HEK293T (cell line): ENCODE results near the gene LSS.

Experiments
- CTCF ChIA-PET: fragments of 350-600 bp; formaldehyde crosslinking; extraction: SDS; loops from one replicate; lab custom pipeline; 2021; ENCODE audit warnings: antibody characterized with exemption, inconsistent platforms; lab: Yijun Ruan, JAX
- POLR2A ChIA-PET: fragments of 350-600 bp; formaldehyde crosslinking; extraction: SDS; loops from one replicate; lab custom pipeline; 2020; ENCODE audit warnings: antibody characterized with exemption, inconsistent platforms; lab: Yijun Ruan, JAX
- DNase-seq: peaks from one replicate; pipeline ENCODE4 v3.0.0; 2012; ENCODE audit warnings: mixed read lengths; ENCODE audit errors: extremely low spot score
- ARNT ChIP-seq: fragments of 450-650 bp; IDR thresholded peaks from 2 replicates; pipeline ENCODE4 v1.6.1; 2017; ENCODE audit warnings: mild to moderate bottlenecking
- BHLHE40 ChIP-seq: fragments of 450-650 bp; IDR thresholded peaks from 2 replicates; pipeline ENCODE4 v1.6.1; 2016; ENCODE audit warnings: mild to moderate bottlenecking, moderate library complexity, borderline replicate concordance
- CTBP1 ChIP-seq: fragments of 450-650 bp; IDR thresholded peaks from 2 replicates; pipeline ENCODE4 v1.6.1; 2016; ENCODE audit warnings: borderline replicate concordance
- ELF4 ChIP-seq: fragments of 450-650 bp; IDR thresholded peaks from 2 replicates; pipeline ENCODE4 v1.6.1; 2017; ENCODE audit warnings: antibody characterized with exemption
- FOXA1 ChIP-seq: fragments of 450-650 bp; IDR thresholded peaks from 2 replicates; pipeline ENCODE4 v1.6.1; 2016; ENCODE audit warnings: mild to moderate bottlenecking
- FOXK2 ChIP-seq: fragments of 450-650 bp; IDR thresholded peaks from 2 replicates; pipeline ENCODE4 v1.6.1; 2016; ENCODE audit warnings: mild to moderate bottlenecking
- FOXM1 ChIP-seq: fragments of 450-650 bp; IDR thresholded peaks from 2 replicates; pipeline ENCODE4 v1.6.1; 2017; ENCODE audit warnings: mild to moderate bottlenecking, borderline replicate concordance
- HDGF ChIP-seq: fragments of 450-650 bp; IDR thresholded peaks from 2 replicates; pipeline ENCODE4 v1.6.1; 2017; ENCODE audit warnings: antibody characterized with exemption, borderline replicate concordance
- L3MBTL2 ChIP-seq: fragments of 450-650 bp; conservative IDR thresholded peaks from 2 replicates; pipeline ENCODE4 v1.6.1; 2016; ENCODE audit warnings: mild to moderate bottlenecking
- LEF1 ChIP-seq: fragments of 450-650 bp; IDR thresholded peaks from 2 replicates; pipeline ENCODE4 v1.6.1; 2017; ENCODE audit warnings: mild to moderate bottlenecking, borderline replicate concordance
- NFRKB ChIP-seq: fragments of 450-650 bp; IDR thresholded peaks from 2 replicates; pipeline ENCODE4 v1.6.1; 2016; ENCODE audit warnings: mild to moderate bottlenecking, moderate library complexity
- SP1 ChIP-seq: fragments of 450-650 bp; IDR thresholded peaks from 2 replicates; pipeline ENCODE4 v1.6.1; 2017
- SUZ12 ChIP-seq: fragments of 450-650 bp; IDR thresholded peaks from 2 replicates; pipeline ENCODE4 v1.6.1; 2016; ENCODE audit warnings: mild to moderate bottlenecking
- TARDBP ChIP-seq: fragments of 450-650 bp; IDR thresholded peaks from 2 replicates; pipeline ENCODE4 v1.6.1; 2016
- ZNF384 ChIP-seq: fragments of 450-650 bp; IDR thresholded peaks from 2 replicates; pipeline ENCODE4 v1.6.1; 2016
- TF ChIP-seq, protein P1 (sequence below): fragments of 450-650 bp; IDR thresholded peaks from 2 replicates; pipeline ENCODE4 v1.6.1; 2016

Gene LSS

DNA sequence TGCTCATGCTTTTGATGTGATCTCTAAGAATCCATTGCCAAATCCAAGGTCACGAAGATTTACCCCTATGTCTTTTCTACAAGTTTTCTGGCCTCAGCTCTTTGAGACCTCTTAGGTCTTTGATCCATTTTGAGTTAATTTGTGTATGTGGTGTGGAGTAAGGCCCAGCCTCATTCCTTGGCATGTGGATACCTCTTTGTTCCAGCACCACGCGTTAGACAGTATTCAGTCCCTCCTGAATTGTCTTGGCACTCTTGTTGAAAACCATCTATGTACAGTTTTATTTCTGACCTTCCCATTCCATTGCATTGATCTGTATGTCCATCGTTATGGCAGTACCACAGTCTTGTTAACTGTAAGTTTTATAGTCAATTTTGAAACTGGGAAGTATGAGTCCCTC is 65.2 kb downstream of the LSS start:
- TF ChIP-seq LEF1 (no peak), SUZ12 (no peak), ZNF384 (no peak), L3MBTL2 (no peak)

DNA sequence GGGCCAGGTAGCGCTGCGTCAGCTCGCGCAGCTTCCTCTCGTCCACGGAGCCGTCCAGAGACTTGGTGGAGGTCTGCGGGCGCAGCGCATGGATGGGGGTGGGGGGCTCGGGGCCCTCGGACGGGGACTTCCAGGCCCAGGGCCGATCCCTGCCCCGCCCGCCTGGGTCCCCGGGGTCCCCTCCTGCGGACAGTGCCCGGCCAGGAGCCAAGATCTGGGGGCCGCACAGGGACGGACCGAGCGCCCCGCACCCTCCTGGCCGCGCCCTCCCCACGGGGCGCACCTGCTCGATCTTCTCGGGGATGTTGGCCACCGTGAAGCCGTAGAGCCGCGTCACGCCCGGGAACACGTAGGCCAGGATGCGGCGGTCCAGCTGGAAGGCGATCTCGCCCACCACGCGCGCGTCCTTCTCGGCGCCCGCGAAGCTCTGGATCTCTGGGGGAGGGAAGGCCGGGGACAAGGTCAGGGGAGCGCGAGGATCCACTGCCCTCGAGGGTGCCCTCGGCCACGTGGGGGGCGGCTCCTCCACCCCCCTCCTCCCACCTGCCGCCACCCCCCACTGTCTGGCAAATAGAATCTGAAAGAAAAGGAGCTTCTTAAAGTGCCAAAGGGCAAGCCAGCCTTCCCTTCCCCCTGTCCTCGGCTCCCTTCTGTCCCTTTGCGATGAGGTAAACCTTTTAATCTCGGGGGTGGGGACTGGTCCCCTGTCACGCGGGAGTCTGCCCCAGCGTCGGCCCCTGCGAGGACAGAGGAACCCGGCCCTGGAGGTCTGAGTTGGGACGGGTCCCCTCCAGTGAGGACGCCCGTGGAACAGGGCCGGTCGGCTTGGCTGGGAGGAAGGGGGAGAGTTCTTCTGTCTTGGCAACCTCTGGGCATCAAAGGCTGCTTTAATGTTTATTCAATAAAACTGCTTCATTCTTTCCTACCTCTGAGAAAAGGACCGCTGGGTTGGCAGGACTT is 66.7 kb downstream of the LSS start:
- ChIA-PET POLR2A (no interaction called here), CTCF (interaction anchor here (1.1 kb wide), 1 partner anchor 98 kb away, joined by 4 read pairs; no protein-coding TSS in a partner anchor)
- no peak for DNase-seq
- TF ChIP-seq CTBP1: no peak
- no peak for TF ChIP-seq ZNF384
- no peak for TF ChIP-seq SUZ12
- TF ChIP-seq, protein P1, sequence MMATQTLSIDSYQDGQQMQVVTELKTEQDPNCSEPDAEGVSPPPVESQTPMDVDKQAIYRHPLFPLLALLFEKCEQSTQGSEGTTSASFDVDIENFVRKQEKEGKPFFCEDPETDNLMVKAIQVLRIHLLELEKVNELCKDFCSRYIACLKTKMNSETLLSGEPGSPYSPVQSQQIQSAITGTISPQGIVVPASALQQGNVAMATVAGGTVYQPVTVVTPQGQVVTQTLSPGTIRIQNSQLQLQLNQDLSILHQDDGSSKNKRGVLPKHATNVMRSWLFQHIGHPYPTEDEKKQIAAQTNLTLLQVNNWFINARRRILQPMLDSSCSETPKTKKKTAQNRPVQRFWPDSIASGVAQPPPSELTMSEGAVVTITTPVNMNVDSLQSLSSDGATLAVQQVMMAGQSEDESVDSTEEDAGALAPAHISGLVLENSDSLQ: no peak

More for the DNA sequence above, 65.2 kb downstream of the LSS start:
- no peak for DNase-seq
- CTCF ChIA-PET: no interaction called here
- POLR2A ChIA-PET: no interaction called here

DNA sequence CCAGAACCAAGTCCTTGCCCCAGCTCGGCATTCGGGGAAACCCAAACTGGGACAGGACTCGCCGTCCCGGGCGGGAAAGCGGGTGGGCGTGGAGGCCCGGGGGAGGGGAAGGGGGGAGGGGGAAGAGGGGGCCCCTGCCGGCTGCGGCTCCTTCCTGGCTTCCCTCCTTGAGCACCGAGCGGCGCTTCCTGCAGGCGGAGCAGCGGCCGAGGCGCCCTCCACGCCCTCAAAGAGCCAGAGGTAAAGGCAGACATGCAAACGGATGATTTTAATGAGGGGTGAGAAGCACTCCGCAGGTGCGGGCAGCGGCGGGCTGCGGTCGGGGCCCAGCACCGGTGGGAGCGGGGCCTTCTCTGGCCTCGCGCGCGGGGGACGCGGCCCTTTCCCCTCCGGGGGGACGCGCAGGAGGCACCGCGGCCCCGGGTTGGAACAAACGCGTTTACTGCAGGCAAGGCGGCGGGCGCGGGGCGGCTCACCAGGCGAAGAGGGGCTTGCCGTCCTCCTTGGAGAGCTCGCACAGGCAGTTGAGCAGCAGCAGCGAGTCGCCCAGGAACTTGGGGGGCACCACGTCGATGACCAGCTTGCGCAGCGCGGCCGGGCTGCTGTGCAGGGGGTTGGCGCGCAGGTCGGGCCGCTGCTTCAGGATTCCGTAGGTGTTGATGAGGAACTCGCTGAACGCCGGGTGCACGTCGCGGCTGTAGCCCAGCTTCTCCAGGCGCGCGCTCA is 67.5 kb downstream of the LSS start:
- TF ChIP-seq L3MBTL2: no peak
- TF ChIP-seq NFRKB: no peak
- no peak for TF ChIP-seq FOXM1
- TF ChIP-seq, protein P1: no peak
- TF ChIP-seq FOXA1: no peak
- TF ChIP-seq SP1: no peak
- no peak for TF ChIP-seq ARNT
- no peak for TF ChIP-seq FOXK2
- no peak for TF ChIP-seq HDGF
- no peak for TF ChIP-seq CTBP1
- TF ChIP-seq ELF4: no peak
- TF ChIP-seq SUZ12: no peak
- no peak for TF ChIP-seq LEF1
- TF ChIP-seq TARDBP: no peak
- TF ChIP-seq BHLHE40: no peak
- no peak for TF ChIP-seq ZNF384
- CTCF ChIA-PET: no interaction called here
- no peak for DNase-seq
- POLR2A ChIA-PET: no interaction called here

DNA sequence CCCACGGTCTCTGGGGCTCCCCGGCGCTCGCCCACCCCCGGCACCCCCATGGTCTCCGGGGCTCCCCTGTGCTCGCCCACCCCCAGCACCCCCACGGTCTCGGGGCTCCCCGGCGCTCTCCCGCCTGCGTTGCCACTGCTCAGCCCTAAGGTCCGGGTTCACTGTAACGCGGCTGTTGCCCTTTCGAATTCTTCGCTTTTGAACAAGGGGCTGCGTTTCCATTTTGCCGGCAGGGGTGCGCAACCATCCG is 68.0 kb downstream of the LSS start:
- DNase-seq: no peak
- TF ChIP-seq SUZ12: no peak
- TF ChIP-seq CTBP1: no peak
- TF ChIP-seq HDGF: no peak
- TF ChIP-seq, protein P1: no peak
- TF ChIP-seq TARDBP: no peak
- TF ChIP-seq ELF4: no peak
- no peak for TF ChIP-seq BHLHE40
- TF ChIP-seq FOXA1: no peak
- TF ChIP-seq FOXM1: no peak
- TF ChIP-seq SP1: no peak
- no peak for TF ChIP-seq L3MBTL2
- TF ChIP-seq NFRKB: no peak
- TF ChIP-seq FOXK2: no peak
- no peak for TF ChIP-seq ZNF384
- TF ChIP-seq LEF1: no peak
- no peak for TF ChIP-seq ARNT
- CTCF ChIA-PET: no interaction called here
- POLR2A ChIA-PET: no interaction called here

DNA sequence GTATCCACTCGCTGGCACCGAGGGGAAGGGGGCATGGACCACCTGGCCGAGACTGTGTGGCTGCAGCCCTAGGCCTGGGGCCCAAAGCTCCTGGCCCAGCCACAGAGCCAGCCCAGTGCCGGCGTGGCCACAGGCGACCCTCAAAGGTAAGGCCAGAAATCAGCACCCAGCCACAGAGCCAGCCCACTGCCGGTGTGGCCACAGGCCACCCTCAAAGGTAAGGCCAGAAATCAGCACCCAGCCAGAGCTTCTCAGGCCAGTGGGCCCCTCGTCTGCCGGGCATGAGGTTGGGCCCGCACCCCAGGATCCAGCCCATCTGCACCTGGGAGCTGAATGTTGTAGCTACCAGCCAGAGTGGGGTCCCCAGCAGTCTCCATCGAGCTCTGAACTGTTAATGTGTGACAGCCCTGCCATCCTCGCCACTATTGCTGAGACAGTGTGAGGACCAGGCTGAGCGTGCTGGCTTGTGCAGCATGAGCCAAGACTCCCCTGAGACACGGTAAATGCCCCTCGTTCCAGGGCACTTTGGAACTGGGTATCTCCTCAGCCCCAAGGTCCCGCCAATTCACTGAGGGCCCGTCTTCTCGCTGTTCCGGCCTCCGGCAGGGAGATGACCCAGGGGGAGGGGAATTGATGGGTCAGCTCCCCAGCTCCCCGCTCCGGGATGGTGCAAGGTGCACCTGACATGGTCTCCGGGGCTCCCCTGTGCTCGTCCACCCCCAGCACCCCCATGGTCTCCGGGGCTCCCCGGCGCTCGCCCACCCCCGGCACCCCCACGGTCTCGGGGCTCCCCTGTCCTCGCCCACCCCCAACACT is 68.5 kb downstream of the LSS start:
- POLR2A ChIA-PET: no interaction called here
- DNase-seq: no peak
- no peak for TF ChIP-seq L3MBTL2
- TF ChIP-seq CTBP1: no peak
- no peak for TF ChIP-seq NFRKB
- TF ChIP-seq FOXK2: no peak
- TF ChIP-seq SP1: no peak
- TF ChIP-seq ARNT: no peak
- TF ChIP-seq SUZ12: no peak
- no peak for TF ChIP-seq ZNF384
- no peak for TF ChIP-seq HDGF
- TF ChIP-seq ELF4: no peak
- no peak for TF ChIP-seq TARDBP
- no peak for TF ChIP-seq LEF1
- TF ChIP-seq, protein P1: no peak
- TF ChIP-seq FOXM1: no peak
- TF ChIP-seq BHLHE40: no peak
- no peak for TF ChIP-seq FOXA1
- CTCF ChIA-PET: no interaction called here
